H1 (cell line): ENCODE results near the gene CLIP4. TPM values are rescaled to one million over a fixed set of nuclear protein-coding genes. Genes with fewer than 3 reads are reported as not detected.

Experiments used
- CTCF ChIA-PET: fragments of 300-600 bp; sonication (Branson Sonifier 250); formaldehyde crosslinking; loops from one replicate; lab custom pipeline; 2021; ENCODE audit not compliant: partially characterized antibody; lab: Charles Lee
- POLR2A ChIA-PET: fragments of 300-600 bp; sonication (Branson Sonifier 250); formaldehyde crosslinking; loops from one replicate; lab custom pipeline; 2021; ENCODE audit warnings: inconsistent platforms; ENCODE audit not compliant: partially characterized antibody; lab: Charles Lee
- DNase-seq, 2 experiments: peaks; one replicate each; pipeline versions ENCODE4 v3.0.0 to v3.0.0-alpha.2; 2010 to 2022; ENCODE audit warnings: low spot score in 2 of 2, low read depth in 1 of 2, mixed read lengths in 1 of 2
- FAIRE-seq: peaks from 2 replicates; lab custom pipeline; 2011; peaks lifted over from hg19 to GRCh38; lab: Jason Lieb, UNC
- H2AFZ ChIP-seq: 2 replicates; pipeline ENCODE4 v1.8.1; 2012; ENCODE audit warnings: low read length, inconsistent platforms
- H2AK5ac ChIP-seq: 2 replicates; pipeline ENCODE4 v1.6.1; 2013; ENCODE audit warnings: low read depth, low read length
- H2BK120ac ChIP-seq: replicated peaks from 2 replicates; pipeline ENCODE3; 2013; ENCODE audit warnings: low read depth, low read length, inconsistent platforms
- H2BK12ac ChIP-seq: 2 replicates; pipeline ENCODE4 v1.6.1; 2013; ENCODE audit warnings: low read depth, low read length
- H2BK15ac ChIP-seq: 2 replicates; pipeline ENCODE4 v1.6.1; 2013; ENCODE audit warnings: low read length
- H2BK20ac ChIP-seq: 2 replicates; pipeline ENCODE4 v1.6.1; 2013; ENCODE audit warnings: low read length
- H2BK5ac ChIP-seq: 2 replicates; pipeline ENCODE4 v1.6.1; 2013; ENCODE audit warnings: low read depth, low read length
- H3K14ac ChIP-seq: 2 replicates; pipeline ENCODE4 v1.6.1; 2013; ENCODE audit warnings: inconsistent platforms; ENCODE audit not compliant: insufficient read length
- H3K18ac ChIP-seq: 2 replicates; pipeline ENCODE4 v1.6.1; 2013; ENCODE audit warnings: low read length; ENCODE audit errors: extremely low read depth
- H3K23ac ChIP-seq: 2 replicates; pipeline ENCODE4 v1.6.1; 2013; ENCODE audit warnings: inconsistent platforms; ENCODE audit not compliant: insufficient read length
- H3K23me2 ChIP-seq: 2 replicates; pipeline ENCODE4 v1.6.1; 2013; ENCODE audit warnings: low read depth, low read length
- H3K27ac ChIP-seq: 2 replicates; pipeline ENCODE4 v1.6.1; 2011; ENCODE audit warnings: low read depth, low read length, inconsistent platforms
- H3K27me3 ChIP-seq, 4 experiments: replicated peaks in 1 of 4; 1 replicate in 1 of 4; 2 replicates in 3 of 4; pipeline versions ENCODE4 v1.6.1 to v1.8.1; 2011 to 2013; ENCODE audit warnings: low read length in 3 of 4, mild to moderate bottlenecking in 3 of 4, inconsistent platforms in 2 of 4, mixed read lengths in 2 of 4, moderate library complexity in 1 of 4; ENCODE audit not compliant: control insufficient read depth in 3 of 4, insufficient read depth in 3 of 4; ENCODE audit errors: extremely low read depth in 1 of 4
- H3K36me3 ChIP-seq, 4 experiments: 2 replicates each; pipeline versions ENCODE4 v1.6.1 to v1.8.1; 2011 to 2013; ENCODE audit warnings: mild to moderate bottlenecking in 4 of 4, low read length in 3 of 4, moderate library complexity in 2 of 4, control low read depth in 1 of 4, inconsistent platforms in 1 of 4; ENCODE audit not compliant: insufficient read depth in 4 of 4, control insufficient read depth in 2 of 4
- H3K4ac ChIP-seq: replicated peaks from 2 replicates; pipeline ENCODE3; 2013; ENCODE audit warnings: low read length, low read depth, mixed read lengths, inconsistent platforms; ENCODE audit not compliant: insufficient read length
- H3K4me1 ChIP-seq, 4 experiments: replicated peaks in 1 of 4; 1 replicate in 1 of 4; 2 replicates in 3 of 4; pipeline versions ENCODE4 v1.6.1 to v1.8.1; 2011 to 2013; ENCODE audit warnings: low read length in 3 of 4, inconsistent platforms in 2 of 4, mixed read lengths in 1 of 4; ENCODE audit not compliant: insufficient read depth in 4 of 4, control insufficient read depth in 3 of 4
- H3K4me2 ChIP-seq, 2 experiments: 2 replicates each; pipeline versions ENCODE4 v1.6.1 to v1.8.1; 2011 to 2013; ENCODE audit warnings: low read depth in 2 of 2, low read length in 2 of 2, control low read depth in 1 of 2, inconsistent platforms in 1 of 2, mild to moderate bottlenecking in 1 of 2; ENCODE audit not compliant: insufficient read depth in 1 of 2
- H3K4me3 ChIP-seq, 4 experiments: fragments of 200-600, 300-600 bp in 1 of 4; sonication (generic), shearing (Covaris generic), sonication (Bioruptor Twin) in 1 of 4; 2 replicates each; pipeline versions ENCODE4 v1.5.1 to v1.8.1; 2011 to 2016; ENCODE audit warnings: low read length in 4 of 4, low read depth in 3 of 4, control low read depth in 2 of 4, inconsistent platforms in 2 of 4, mild to moderate bottlenecking in 2 of 4, mixed read lengths in 1 of 4, moderate library complexity in 1 of 4; ENCODE audit not compliant: insufficient read depth in 2 of 4; ENCODE audit errors: extremely low read depth in 1 of 4
- H3K56ac ChIP-seq: replicated peaks from 2 replicates; pipeline ENCODE3; 2013; ENCODE audit warnings: low read depth, mild to moderate bottlenecking, mixed read lengths, low read length, inconsistent platforms; ENCODE audit not compliant: insufficient read length
- H3K79me1 ChIP-seq: 2 replicates; pipeline ENCODE4 v1.6.1; 2013; ENCODE audit warnings: low read depth, low read length, control low read depth
- H3K79me2 ChIP-seq, 2 experiments: 2 replicates each; pipeline versions ENCODE4 v1.6.1 to v1.8.1; 2012 to 2013; ENCODE audit warnings: low read length in 2 of 2, mild to moderate bottlenecking in 2 of 2, inconsistent platforms in 1 of 2; ENCODE audit not compliant: insufficient read depth in 2 of 2, control insufficient read depth in 1 of 2
- H3K9ac ChIP-seq, 4 experiments: replicated peaks in 1 of 4; 1 replicate in 1 of 4; 2 replicates in 3 of 4; pipeline versions ENCODE4 v1.6.1 to v1.8.1; 2011 to 2013; ENCODE audit warnings: low read depth in 3 of 4, low read length in 3 of 4, control low read depth in 2 of 4, mild to moderate bottlenecking in 2 of 4, moderate library complexity in 2 of 4, inconsistent platforms in 1 of 4; ENCODE audit errors: extremely low read depth in 1 of 4
- H3K9me3 ChIP-seq, 2 experiments: 2 replicates each; pipeline versions ENCODE4 v1.6.1 to v1.8.1; 2012 to 2013; ENCODE audit warnings: mild to moderate bottlenecking in 2 of 2, moderate library complexity in 2 of 2, control low read depth in 1 of 2, inconsistent platforms in 1 of 2, low read depth in 1 of 2, low read length in 1 of 2, mixed read lengths in 1 of 2; ENCODE audit not compliant: insufficient read depth in 2 of 2
- H4K20me1 ChIP-seq, 2 experiments: replicated peaks in 1 of 2; 2 replicates each; pipeline versions ENCODE3 to v1.8.1; 2011 to 2013; ENCODE audit warnings: inconsistent platforms in 2 of 2, low read length in 2 of 2, mild to moderate bottlenecking in 1 of 2; ENCODE audit not compliant: insufficient read depth in 2 of 2, control insufficient read depth in 1 of 2
- H4K5ac ChIP-seq: 2 replicates; pipeline ENCODE4 v1.6.1; 2013; ENCODE audit warnings: low read length, low read depth, mixed read lengths, inconsistent platforms; ENCODE audit not compliant: insufficient read length
- H4K8ac ChIP-seq: 2 replicates; pipeline ENCODE4 v1.8.0; 2013; ENCODE audit warnings: mild to moderate bottlenecking, moderate library complexity, low read length, inconsistent platforms; ENCODE audit not compliant: insufficient read depth; ENCODE audit errors: extremely low read depth
- H4K91ac ChIP-seq: replicated peaks from 2 replicates; pipeline ENCODE3; 2013; ENCODE audit warnings: low read length, mixed read lengths, inconsistent platforms; ENCODE audit not compliant: insufficient read length
- ASH2L ChIP-seq: fragments of 200-600, 300-600 bp; sonication (generic); IDR thresholded peaks from one replicate; pipeline ENCODE4 v1.7.1; 2017; ENCODE audit warnings: low read length
- BCL11A ChIP-seq, 2 experiments: IDR thresholded peaks; one replicate each; pipeline ENCODE4 v1.6.1; 2011; ENCODE audit warnings: low read depth in 2 of 2, low read length in 2 of 2, mild to moderate bottlenecking in 2 of 2
- BRCA1 ChIP-seq: IDR thresholded peaks from 2 replicates; pipeline ENCODE4 v1.6.1; 2012; ENCODE audit warnings: low read depth, low read length, improper control_type of control experiment
- CBX8 ChIP-seq: fragments of 300-800, 300-1000 bp; sonication (generic); IDR thresholded peaks from 2 replicates; pipeline ENCODE4 v1.7.1; 2016; ENCODE audit warnings: low read depth, low read length, borderline replicate concordance
- CTBP2 ChIP-seq: IDR thresholded peaks from 2 replicates; pipeline ENCODE4 v1.7.0; 2011; ENCODE audit warnings: borderline replicate concordance, mild to moderate bottlenecking, moderate library complexity, mixed read lengths, low read length; ENCODE audit not compliant: insufficient read depth, insufficient read length
- EZH2 ChIP-seq: fragments of 200-600 bp; sonication (generic); IDR thresholded peaks from 2 replicates; pipeline ENCODE4 v1.7.1; 2012; ENCODE audit warnings: low read depth, mild to moderate bottlenecking, moderate library complexity, low read length, inconsistent platforms; ENCODE audit not compliant: severe bottlenecking
- MAFK ChIP-seq: IDR thresholded peaks from 2 replicates; pipeline ENCODE4 v1.6.1; 2012; ENCODE audit warnings: low read depth, mild to moderate bottlenecking, improper control_type of control experiment, low read length
- NRF1 ChIP-seq: IDR thresholded peaks from 2 replicates; pipeline ENCODE4 v1.6.1; 2011; ENCODE audit warnings: mild to moderate bottlenecking, low read depth, low read length, improper control_type of control experiment
- POU5F1 ChIP-seq: IDR thresholded peaks from 2 replicates; pipeline ENCODE4 v1.6.1; 2011; ENCODE audit warnings: low read depth, mild to moderate bottlenecking, low read length, moderate library complexity
- RFX5 ChIP-seq: IDR thresholded peaks from 2 replicates; pipeline ENCODE4 v1.6.1; 2011; ENCODE audit warnings: low read depth, low read length, improper control_type of control experiment, borderline replicate concordance
- SIN3A ChIP-seq, 2 experiments: IDR thresholded peaks in 1 of 2; conservative IDR thresholded peaks in 1 of 2; 2 replicates each; pipeline ENCODE4 v1.6.1; 2011 to 2012; ENCODE audit warnings: low read length in 2 of 2, improper control_type of control experiment in 1 of 2, low read depth in 1 of 2, mild to moderate bottlenecking in 1 of 2
- SP4 ChIP-seq: IDR thresholded peaks from 2 replicates; pipeline ENCODE4 v1.6.1; 2012; ENCODE audit warnings: low read length, inconsistent platforms
- TAF1 ChIP-seq: IDR thresholded peaks from 2 replicates; pipeline ENCODE4 v1.6.1; 2011; ENCODE audit warnings: mild to moderate bottlenecking, low read depth, low read length
- TCF12 ChIP-seq: IDR thresholded peaks from 2 replicates; pipeline ENCODE4 v1.6.1; 2011; ENCODE audit warnings: low read depth, mild to moderate bottlenecking, low read length
- TEAD4 ChIP-seq: IDR thresholded peaks from 2 replicates; pipeline ENCODE4 v1.6.1; 2012; ENCODE audit warnings: low read depth, low read length, inconsistent platforms, mixed read lengths
- WGBS, 2 experiments: shearing (Covaris generic) in 1 of 2; methylation state at CpG; one replicate each; pipeline versions ENCODE4 v1.1.6 to v1.1.7; 2013 to 2015; ENCODE audit warnings: low lambda C conversion rate in 2 of 2, mixed read lengths in 2 of 2, inconsistent platforms in 1 of 2, low coverage in 1 of 2, missing lambda C conversion rate in 1 of 2; ENCODE audit not compliant: insufficient replicate concordance in 2 of 2, insufficient coverage in 1 of 2, insufficient read length in 1 of 2; ENCODE audit errors: extremely low coverage in 1 of 2, missing lambda C conversion rate in 1 of 2; 5-methylcytosine and 5-hydroxymethylcytosine counted together
- polyA plus RNA-seq, 7 experiments: library from polyadenylated mRNA; depleted of rRNA in 3 of 7; stranded (reverse) in 5 of 7; unstranded in 2 of 7; fragments of >200 nt in 5 of 7; fragments of 200-250 nt in 2 of 7; gene quantifications; 1 replicate in 5 of 7; 2 replicates in 1 of 7; 4 replicates in 1 of 7; pipeline versions ENCODE4 v1.2.1 to v1.2.3, GENCODE V29; 2011 to 2013; ENCODE audit warnings: missing spikeins in 2 of 7, mixed read lengths in 2 of 7
- total RNA-seq: library from RNA; stranded (reverse); fragmentation: NEBNext Ultra II Directional; extraction: Animal tissue kit (Norgen Biotek cat#: 25700); gene quantifications from 2 replicates; pipeline ENCODE4 v1.2.1, GENCODE V29; 2021

Gene CLIP4
- total and polyA plus RNA-seq, 2 of the 8 experiments (the other 6 are each of a cell fraction or from before 2014, with no cell fraction given), result 0.08 to 0.09 TPM

GRCh38 chr2:29155578-29155977, 40.4 kb downstream of the CLIP4 start:
- H3K4me2 ChIP-seq, result no peak overlapping the region
- no peak overlapping the region for H3K14ac ChIP-seq
- H3K9me3 ChIP-seq, result no peaks in the 10 kb centered on the region
- H3K27me3 ChIP-seq, result no peaks in the 10 kb centered on the region
- H2BK120ac ChIP-seq, result no peak overlapping the region
- no peak overlapping the region for H2BK20ac ChIP-seq
- H3K27ac ChIP-seq, result no peak overlapping the region
- no peaks in the 10 kb centered on the region for H3K79me2 ChIP-seq
- no peak overlapping the region for H4K5ac ChIP-seq
- no peak overlapping the region for H2AK5ac ChIP-seq
- H2BK5ac ChIP-seq, result no peak overlapping the region
- no peak overlapping the region for H3K9ac ChIP-seq
- H3K36me3 ChIP-seq, result no peaks in the 10 kb centered on the region
- no peak overlapping the region for H3K56ac ChIP-seq
- H4K8ac ChIP-seq, result no peak overlapping the region
- H2BK12ac ChIP-seq, result no peak overlapping the region
- ChIA-PET CTCF (interaction anchor here (0.6 kb wide), 1 partner anchor 15 kb away, joined by 3 read pairs; no protein-coding TSS in a partner anchor), POLR2A (no interaction called here)
- H2BK15ac ChIP-seq, result no peak overlapping the region
- H4K20me1 ChIP-seq, result no peaks in the 10 kb centered on the region
- FAIRE-seq (no peak), DNase-seq (no peak)
- H3K23me2 ChIP-seq, result no peaks in the 10 kb centered on the region
- no peak overlapping the region for H3K18ac ChIP-seq
- peaks cover 0 to 2% (median 0%) of the 10 kb centered on the region in 4 experiments; a peak in 1 of 7 replicates for H3K4me1 ChIP-seq
- H2AFZ ChIP-seq, result no peak overlapping the region
- H3K23ac ChIP-seq, result no peak overlapping the region
- no peak overlapping the region for H3K4ac ChIP-seq
- 84% methylated on average over 2 of the region's 2 CpGs; no CpG with 5 or more reads in 1 of the 2 experiments for WGBS, 2 experiments
- no peak overlapping the region for H4K91ac ChIP-seq
- H3K4me3 ChIP-seq, result no peak overlapping the region
- H3K79me1 ChIP-seq, result no peaks in the 10 kb centered on the region
- TF ChIP-seq BCL11A (IDR thresholded peaks at IDR 0.05; ENCODE audit: low read depth in 2 of 2, low read length in 2 of 2), result no peak
- no peak for TF ChIP-seq RFX5
- no peak for TF ChIP-seq CBX8
- TF ChIP-seq BRCA1, result no peak
- no peak for TF ChIP-seq MAFK
- no peak for TF ChIP-seq SIN3A (conservative IDR thresholded peaks at IDR 0.05 in 1 of 2, IDR thresholded peaks at IDR 0.05 in 1 of 2; ENCODE audit: low read depth in 1 of 2, low read length in 2 of 2)
- TF ChIP-seq ASH2L, result no peak
- TF ChIP-seq NRF1, result no peak
- TF ChIP-seq POU5F1, result no peak
- TF ChIP-seq TAF1, result no peak
- no peak for TF ChIP-seq CTBP2
- TF ChIP-seq SP4, result no peak
- no peak for TF ChIP-seq TCF12
- no peak for TF ChIP-seq TEAD4
- no peak for TF ChIP-seq EZH2
